Measurements from ENCODE around the gene SLC25A12. TPM values are rescaled to one million over a fixed set of nuclear protein-coding genes. Genes with fewer than 3 reads are reported as not detected.

The SLC25A12 gene
- polyA plus RNA-seq, 2 of the 4 experiments (the other 2 are of a cell fraction): 12.5 to 26.8 TPM

- TF ChIP-seq BCL3 (IDR thresholded peaks at IDR 0.05) (peak; percentile 56; the same call in 1 of the 3 replicates), RARB (CRISPR knock-in tag; IDR thresholded peaks at IDR 0.05) (no peak), FOSB (CRISPR knock-in tag; IDR thresholded peaks at IDR 0.05) (no peak), CTCF (IDR thresholded peaks at IDR 0.05) (no peak), EP300 (IDR thresholded peaks at IDR 0.05) (no peak), RNF2 (IDR thresholded peaks at IDR 0.05; ENCODE audit: borderline replicate concordance, low read depth) (no peak), KDM5A (IDR thresholded peaks at IDR 0.05) (peak; percentile 79), ZC3H11A (IDR thresholded peaks at IDR 0.05) (no peak)
Measured at GRCh38 chr2:171922230-171923022, 28.4 kb upstream of the SLC25A12 start, which contains the start of gene HAT1 (continued).

GRCh38 chr2:171921970-171922229 lies 27.9 kb upstream of the SLC25A12 start:
- FAIRE-seq: no peak
- peak overlapping the region; percentile 76 to 85 for H3K27ac ChIP-seq
- CTCF ChIA-PET: interaction anchor here (0.6 to 1.6 kb wide), 3 partner anchors 77 to 791 kb away, joined by 3 to 6 read pairs (median 3); no protein-coding TSS in a partner anchor
- no peak for DNase-seq (ENCODE audit: low read depth in 1 of 2, low spot score in 1 of 2)
- peaks cover 21% of the 10 kb centered on the region for H3K4me1 ChIP-seq
- peak overlapping the region; percentile 49 for H3K4me3 ChIP-seq
- peak overlapping the region; percentile 78 for H3K4me2 ChIP-seq
- peak in 1 of 2 experiments; percentile 38; a peak in 2 of 6 replicates for ATAC-seq
- POLR2A ChIA-PET: interaction anchor here (0.6 to 1.7 kb wide), 5 partner anchors 28 to 185 kb away, joined by 3 to 10 read pairs (median 5); partner anchors contain the start of genes DLX1, DLX2, METAP1D and SLC25A12
- H3K9me3 ChIP-seq: no peaks in the 10 kb centered on the region
- 2% methylated on average over 5 of the region's 5 CpGs for WGBS (ENCODE audit: missing lambda C conversion rate)
- peak; percentile 78 for TF ChIP-seq PHF8 (IDR thresholded peaks at IDR 0.05; ENCODE audit: borderline replicate concordance, low read depth)
- TF ChIP-seq USF2 (IDR thresholded peaks at IDR 0.05): no peak

GRCh38 chr2:171919453-171919852 lies 25.4 kb upstream of the SLC25A12 start:
- WGBS (ENCODE audit: missing lambda C conversion rate): 74% methylated on average over 2 of the region's 2 CpGs
- ATAC-seq: no peak
- ChIA-PET POLR2A (no interaction called here), CTCF (interaction anchor here (1.3 kb wide), 1 partner anchor 21 kb away, joined by 3 read pairs; no protein-coding TSS in a partner anchor)
- H3K9me3 ChIP-seq: no peaks in the 10 kb centered on the region
- H3K4me1 ChIP-seq: peaks cover 17% of the 10 kb centered on the region
- TF ChIP-seq MAX (IDR thresholded peaks at IDR 0.05): no peak
- no peak for TF ChIP-seq CHD2 (IDR thresholded peaks at IDR 0.05; ENCODE audit: low read length, partially characterized antibody)
- TF ChIP-seq ZSCAN20 (CRISPR knock-in tag; IDR thresholded peaks at IDR 0.05): no peak
- no peak for TF ChIP-seq NPAS2 (CRISPR knock-in tag; IDR thresholded peaks at IDR 0.05; ENCODE audit: borderline replicate concordance)
- no peak for TF ChIP-seq MYC (IDR thresholded peaks at IDR 0.05; ENCODE audit: borderline replicate concordance, low read length)
- TF ChIP-seq MAZ (IDR thresholded peaks at IDR 0.05; ENCODE audit: borderline replicate concordance, low read depth, low read length): no peak
- no peak for TF ChIP-seq POLR2AphosphoS2 (conservative IDR thresholded peaks at IDR 0.05; ENCODE audit: low read length)
- TF ChIP-seq EHMT2 (IDR thresholded peaks at IDR 0.05; ENCODE audit: low read depth): no peak
- no peak for TF ChIP-seq RNF2 (IDR thresholded peaks at IDR 0.05; ENCODE audit: borderline replicate concordance, low read depth)
- no peak for TF ChIP-seq RARB (CRISPR knock-in tag; IDR thresholded peaks at IDR 0.05)
- no peak for TF ChIP-seq FOSL2 (IDR thresholded peaks at IDR 0.05)
- TF ChIP-seq FOSL2 (CRISPR knock-in tag; IDR thresholded peaks at IDR 0.05): no peak
- TF ChIP-seq FOXS1 (CRISPR knock-in tag; IDR thresholded peaks at IDR 0.05): no peak
- TF ChIP-seq CHD4 (IDR thresholded peaks at IDR 0.05; ENCODE audit: borderline replicate concordance): no peak
- no peak for TF ChIP-seq KDM1A (IDR thresholded peaks at IDR 0.05; ENCODE audit: low read depth)
- TF ChIP-seq E2F6 (IDR thresholded peaks at IDR 0.05; ENCODE audit: borderline replicate concordance, low read depth): no peak
- no peak for TF ChIP-seq BCL3 (IDR thresholded peaks at IDR 0.05)
- no peak for TF ChIP-seq PBX3 (IDR thresholded peaks at IDR 0.05)
- no peak for TF ChIP-seq ZFP36 (IDR thresholded peaks at IDR 0.05; ENCODE audit: borderline replicate concordance, partially characterized antibody)
- no peak for TF ChIP-seq EHF (CRISPR knock-in tag; IDR thresholded peaks at IDR 0.05)
- TF ChIP-seq HOXA7 (CRISPR knock-in tag; IDR thresholded peaks at IDR 0.05): no peak
- no peak overlapping the region for H3K4me3 ChIP-seq
- FAIRE-seq: no peak
- H3K27ac ChIP-seq: no peak overlapping the region
- H3K4me2 ChIP-seq: no peak overlapping the region
- DNase-seq (ENCODE audit: low read depth in 1 of 2, low spot score in 1 of 2): no peak
